IMR-90 (cell line): Measurements from ENCODE around the gene FIGLA. TPM values are rescaled to one million over a fixed set of nuclear protein-coding genes. Genes with fewer than 3 reads are reported as not detected.

ENCODE experiments used
- ATAC-seq: fragments of 200-7000 bp; cut with Tn5 transposase; 2 replicates; pipeline ENCODE4 v1.9.1; 2020; ENCODE audit warnings: low read depth, mild to moderate bottlenecking, moderate library complexity
- BruUV-seq: library from RNA; stranded (reverse); fragments of 400-500 nt; replicated peaks from 2 replicates; lab custom pipeline; 2021; lab: Mats Ljungman, UMichigan
- CTCF ChIA-PET: fragments of 300-600 bp; formaldehyde crosslinking; extraction: SDS; loops from one replicate; lab custom pipeline; 2021; ENCODE audit warnings: antibody characterized with exemption; lab: Yijun Ruan, JAX
- POLR2A ChIA-PET: fragments of 300-600 bp; sonication (Branson Sonifier 250); formaldehyde crosslinking; loops from one replicate; lab custom pipeline; 2022; ENCODE audit warnings: antibody characterized with exemption; ENCODE audit not compliant: unreplicated experiment; lab: Charles Lee
- DNase-seq: peaks from one replicate; pipeline ENCODE4 v3.0.0; 2013
- H2AFZ ChIP-seq: replicated peaks from 2 replicates; pipeline ENCODE3; 2013; ENCODE audit warnings: low read length, mild to moderate bottlenecking; ENCODE audit not compliant: poor library complexity
- H2AK5ac ChIP-seq: 2 replicates; pipeline ENCODE4 v1.6.1; 2013; ENCODE audit warnings: low read depth, low read length, inconsistent platforms
- H2AK9ac ChIP-seq: replicated peaks from 2 replicates; pipeline ENCODE3; 2013; ENCODE audit warnings: mild to moderate bottlenecking, low read depth, low read length, moderate library complexity; ENCODE audit not compliant: poor library complexity
- H2BK120ac ChIP-seq: 2 replicates; pipeline ENCODE4 v1.6.1; 2013; ENCODE audit warnings: low read depth, low read length, inconsistent platforms
- H2BK15ac ChIP-seq: 3 replicates; pipeline ENCODE4 v1.6.1; 2013; ENCODE audit warnings: low read depth, low read length, inconsistent platforms
- H2BK20ac ChIP-seq: 2 replicates; pipeline ENCODE4 v1.6.1; 2013; ENCODE audit warnings: low read depth, mild to moderate bottlenecking, inconsistent platforms, low read length, moderate library complexity
- H2BK5ac ChIP-seq: 2 replicates; pipeline ENCODE4 v1.6.1; 2013; ENCODE audit warnings: mild to moderate bottlenecking, low read depth, low read length, inconsistent platforms; ENCODE audit not compliant: poor library complexity, severe bottlenecking
- H3K14ac ChIP-seq: replicated peaks from 2 replicates; pipeline ENCODE4 v1.6.1; 2013; ENCODE audit warnings: low read depth, low read length, inconsistent platforms
- H3K18ac ChIP-seq: 2 replicates; pipeline ENCODE4 v1.6.1; 2013; ENCODE audit warnings: low read depth, low read length, control low read depth
- H3K23ac ChIP-seq: 2 replicates; pipeline ENCODE4 v1.6.1; 2013; ENCODE audit warnings: low read depth, low read length, inconsistent platforms
- H3K27ac ChIP-seq: 2 replicates; pipeline ENCODE4 v1.5.1; 2013; ENCODE audit warnings: mild to moderate bottlenecking, control low read depth, low read length; ENCODE audit not compliant: insufficient read depth
- H3K27me3 ChIP-seq: 2 replicates; pipeline ENCODE4 v1.6.1; 2013; ENCODE audit warnings: low read length; ENCODE audit not compliant: control insufficient read depth, insufficient read depth
- H3K36me3 ChIP-seq: 2 replicates; pipeline ENCODE4 v1.6.1; 2013; ENCODE audit warnings: low read length, mixed read lengths; ENCODE audit not compliant: control insufficient read depth, insufficient read depth
- H3K4ac ChIP-seq: 2 replicates; pipeline ENCODE4 v1.6.1; 2013; ENCODE audit warnings: low read depth, low read length, inconsistent platforms
- H3K4me1 ChIP-seq: 2 replicates; pipeline ENCODE4 v1.6.1; 2013; ENCODE audit warnings: low read length, mixed read lengths; ENCODE audit not compliant: control insufficient read depth, insufficient read depth
- H3K4me2 ChIP-seq: 2 replicates; pipeline ENCODE4 v1.6.1; 2013; ENCODE audit warnings: low read depth, mild to moderate bottlenecking, control low read depth, low read length, moderate library complexity
- H3K4me3 ChIP-seq: 2 replicates; pipeline ENCODE4 v1.5.1; 2013; ENCODE audit warnings: low read depth, mild to moderate bottlenecking, control low read depth, low read length, moderate library complexity; ENCODE audit not compliant: insufficient read depth
- H3K56ac ChIP-seq: 2 replicates; pipeline ENCODE4 v1.6.1; 2013; ENCODE audit warnings: low read length, inconsistent platforms; ENCODE audit not compliant: insufficient read depth; ENCODE audit errors: extremely low read depth
- H3K79me1 ChIP-seq, 2 experiments: 2 replicates each; pipeline ENCODE4 v1.6.1; 2013; ENCODE audit warnings: low read length in 2 of 2, inconsistent platforms in 1 of 2, low read depth in 1 of 2
- H3K9ac ChIP-seq: 2 replicates; pipeline ENCODE4 v1.6.1; 2013; ENCODE audit warnings: low read depth, low read length, control low read depth
- H3K9me1 ChIP-seq: 2 replicates; pipeline ENCODE4 v1.6.1; 2013; ENCODE audit warnings: low read length, inconsistent platforms; ENCODE audit not compliant: insufficient read depth
- H3K9me3 ChIP-seq: 2 replicates; pipeline ENCODE4 v1.6.1; 2013; ENCODE audit warnings: low read length; ENCODE audit not compliant: control insufficient read depth, insufficient read depth
- H4K20me1 ChIP-seq: 2 replicates; pipeline ENCODE4 v1.6.1; 2013; ENCODE audit warnings: low read length, inconsistent platforms; ENCODE audit not compliant: insufficient read depth
- H4K5ac ChIP-seq: 2 replicates; pipeline ENCODE4 v1.6.1; 2013; ENCODE audit warnings: mild to moderate bottlenecking, low read depth, low read length, control low read depth
- H4K8ac ChIP-seq, 2 experiments: 2 replicates each; pipeline ENCODE4 v1.6.1; 2013; ENCODE audit warnings: low read depth in 2 of 2, low read length in 2 of 2, control low read depth in 1 of 2, inconsistent platforms in 1 of 2
- H4K91ac ChIP-seq: 2 replicates; pipeline ENCODE4 v1.6.1; 2013; ENCODE audit warnings: low read depth, low read length, inconsistent platforms; ENCODE audit not compliant: insufficient read depth
- BHLHE40 ChIP-seq: fragments of 150-350 bp; IDR thresholded peaks from 2 replicates; pipeline ENCODE4 v1.6.1; 2016; ENCODE audit warnings: mild to moderate bottlenecking, low read depth, low read length
- CTCF ChIP-seq: conservative IDR thresholded peaks from 2 replicates; pipeline ENCODE4 v1.5.1; 2012; ENCODE audit warnings: mild to moderate bottlenecking, low read depth, low read length, improper control_type of control experiment
- FOS ChIP-seq: fragments of 150-350 bp; IDR thresholded peaks from 2 replicates; pipeline ENCODE4 v1.6.1; 2016; ENCODE audit warnings: low read depth, low read length
- MAZ ChIP-seq: IDR thresholded peaks from 2 replicates; pipeline ENCODE4 v1.6.1; 2012; ENCODE audit warnings: low read depth, mild to moderate bottlenecking, low read length, improper control_type of control experiment, moderate library complexity, borderline replicate concordance
- MXI1 ChIP-seq: IDR thresholded peaks from 2 replicates; pipeline ENCODE4 v1.6.1; 2012; ENCODE audit warnings: low read depth, mild to moderate bottlenecking, low read length, moderate library complexity, borderline replicate concordance
- POLR2A ChIP-seq: IDR thresholded peaks from 2 replicates; pipeline ENCODE4 v1.6.1; 2012; ENCODE audit warnings: mild to moderate bottlenecking, low read depth, low read length
- RAD21 ChIP-seq: IDR thresholded peaks from 2 replicates; pipeline ENCODE4 v1.6.1; 2012; ENCODE audit warnings: low read length, improper control_type of control experiment
- RCOR1 ChIP-seq: IDR thresholded peaks from 2 replicates; pipeline ENCODE4 v1.6.1; 2012; ENCODE audit warnings: mild to moderate bottlenecking, low read length, improper control_type of control experiment; ENCODE audit not compliant: insufficient replicate concordance
- RFX5 ChIP-seq: IDR thresholded peaks from 2 replicates; pipeline ENCODE4 v1.8.0; 2012; ENCODE audit warnings: low read depth, mild to moderate bottlenecking, low read length, moderate library complexity
- SMC3 ChIP-seq: fragments of 150-350 bp; IDR thresholded peaks from 2 replicates; pipeline ENCODE4 v1.6.1; 2016; ENCODE audit warnings: low read depth, mild to moderate bottlenecking, antibody characterized with exemption, low read length, moderate library complexity
- WGBS, 2 experiments: methylation state at CpG; one replicate each; pipeline versions ENCODE4 v1.1.5 to v1.1.7; 2013; ENCODE audit warnings: missing lambda C conversion rate in 2 of 2; ENCODE audit not compliant: insufficient read length in 1 of 2; ENCODE audit errors: extremely low coverage in 2 of 2; 5-methylcytosine and 5-hydroxymethylcytosine counted together
- dilution Hi-C: fragments of 300-500 bp; cut with HindIII; formaldehyde crosslinking; loops from one replicate; pipeline ENCODE4 v1.14.3; 2018; ENCODE audit warnings: low sequenced_read_pairs; ENCODE audit not compliant: unreplicated experiment
- in situ Hi-C: fragments of 300-500 bp; cut with MboI; formaldehyde crosslinking; loops from 3 replicates; pipeline ENCODE4 v1.14.3; 2019; ENCODE audit warnings: low sequenced_read_pairs, inconsistent platforms, mixed read lengths
- intact Hi-C: fragments of 100-400 bp; cut with micrococcal nuclease; formaldehyde crosslinking; loops from 2 replicates; pipeline ENCODE4 v1.10.0; 2022
- polyA plus RNA-seq, 3 experiments: library from polyadenylated mRNA; depleted of rRNA; stranded (reverse); fragments of >200 nt; gene quantifications; 2 replicates each; pipeline ENCODE4 v1.2.3, GENCODE V29; 2012; ENCODE audit warnings: low replicate concordance in 1 of 3
- total RNA-seq: library from RNA; depleted of rRNA; stranded (reverse); fragments of >200 nt; gene quantifications from 2 replicates; pipeline ENCODE4 v1.2.3, GENCODE V29; 2012
- TF ChIP-seq, protein P1 (sequence below): fragments of 150-350 bp; IDR thresholded peaks from 2 replicates; pipeline ENCODE4 v1.6.1; 2017; ENCODE audit warnings: mild to moderate bottlenecking, antibody characterized with exemption, low read length, low read depth
- TF ChIP-seq, protein P2 (sequence below): fragments of 150-350 bp; IDR thresholded peaks from 2 replicates; pipeline ENCODE4 v1.6.1; 2016; ENCODE audit warnings: low read depth, mild to moderate bottlenecking, low read length, moderate library complexity, borderline replicate concordance

Gene FIGLA
- total and polyA plus RNA-seq, 2 of the 4 experiments (the other 2 are of a cell fraction) = not detected

DNA sequence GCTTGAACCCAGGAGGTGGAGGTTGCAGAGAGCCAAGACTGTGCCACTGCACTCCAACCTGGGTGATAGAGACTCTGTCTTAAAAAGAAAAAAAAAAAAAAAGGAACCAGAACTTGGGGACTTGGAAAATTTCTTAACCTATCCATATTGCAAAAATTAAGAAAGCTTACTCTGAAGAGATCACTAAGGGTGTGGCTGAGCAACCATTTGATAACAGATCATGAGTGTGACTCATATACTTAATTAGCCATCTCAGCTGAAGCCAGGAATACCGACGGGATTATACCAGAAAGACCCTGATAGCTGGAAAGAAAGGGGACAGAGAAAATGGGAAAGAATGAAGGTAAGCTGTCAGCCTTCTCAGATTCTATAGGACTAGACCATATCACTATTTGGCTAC, 15.3 kb downstream of the FIGLA start:
- no peak overlapping the region for H2BK20ac ChIP-seq
- H2AK9ac ChIP-seq = no peak overlapping the region
- dilution Hi-C loops (no loop called here), in situ Hi-C loops (no loop called here), intact Hi-C loops (no loop called here)
- H2BK5ac ChIP-seq = no peak overlapping the region
- no peak overlapping the region for H2BK15ac ChIP-seq
- H3K36me3 ChIP-seq = no peaks in the 10 kb centered on the region
- no peaks in the 10 kb centered on the region for H3K9me1 ChIP-seq
- no peaks in the 10 kb centered on the region for H3K4me1 ChIP-seq
- no peak overlapping the region for H3K18ac ChIP-seq
- no peak overlapping the region for H3K9ac ChIP-seq
- H2BK120ac ChIP-seq = no peak overlapping the region
- no peaks in the 10 kb centered on the region for H4K20me1 ChIP-seq
- no peak overlapping the region for H2AK5ac ChIP-seq
- no peak overlapping the region for H3K4me2 ChIP-seq
- WGBS, 2 experiments = no CpG with 5 or more reads among the region's 2 CpGs
- TF ChIP-seq RAD21 = no peak
- TF ChIP-seq, protein P1, sequence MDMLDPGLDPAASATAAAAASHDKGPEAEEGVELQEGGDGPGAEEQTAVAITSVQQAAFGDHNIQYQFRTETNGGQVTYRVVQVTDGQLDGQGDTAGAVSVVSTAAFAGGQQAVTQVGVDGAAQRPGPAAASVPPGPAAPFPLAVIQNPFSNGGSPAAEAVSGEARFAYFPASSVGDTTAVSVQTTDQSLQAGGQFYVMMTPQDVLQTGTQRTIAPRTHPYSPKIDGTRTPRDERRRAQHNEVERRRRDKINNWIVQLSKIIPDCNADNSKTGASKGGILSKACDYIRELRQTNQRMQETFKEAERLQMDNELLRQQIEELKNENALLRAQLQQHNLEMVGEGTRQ = no peak
- TF ChIP-seq POLR2A = no peak
- TF ChIP-seq BHLHE40 = no peak
- TF ChIP-seq FOS = no peak
- TF ChIP-seq RFX5 = no peak
- TF ChIP-seq MAZ = no peak
- no peak for TF ChIP-seq SMC3
- no peak for TF ChIP-seq CTCF
- no peak for TF ChIP-seq RCOR1
- TF ChIP-seq MXI1 = no peak
- TF ChIP-seq, protein P2, sequence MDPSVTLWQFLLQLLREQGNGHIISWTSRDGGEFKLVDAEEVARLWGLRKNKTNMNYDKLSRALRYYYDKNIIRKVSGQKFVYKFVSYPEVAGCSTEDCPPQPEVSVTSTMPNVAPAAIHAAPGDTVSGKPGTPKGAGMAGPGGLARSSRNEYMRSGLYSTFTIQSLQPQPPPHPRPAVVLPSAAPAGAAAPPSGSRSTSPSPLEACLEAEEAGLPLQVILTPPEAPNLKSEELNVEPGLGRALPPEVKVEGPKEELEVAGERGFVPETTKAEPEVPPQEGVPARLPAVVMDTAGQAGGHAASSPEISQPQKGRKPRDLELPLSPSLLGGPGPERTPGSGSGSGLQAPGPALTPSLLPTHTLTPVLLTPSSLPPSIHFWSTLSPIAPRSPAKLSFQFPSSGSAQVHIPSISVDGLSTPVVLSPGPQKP = no peak
- CTCF ChIA-PET = interaction anchor here (0.6 kb wide), 1 partner anchor 89 kb away, joined by 5 read pairs; no protein-coding TSS in a partner anchor
- no peak overlapping the region for H3K14ac ChIP-seq
- no peak overlapping the region for H3K4me3 ChIP-seq
- no peak overlapping the region for H4K91ac ChIP-seq
- no TSS peak for BruUV-seq
- H4K5ac ChIP-seq = no peak overlapping the region
- ATAC-seq (no peak), DNase-seq (no peak)
- no peak overlapping the region for H3K4ac ChIP-seq
- POLR2A ChIA-PET = no interaction called here
- H3K9me3 ChIP-seq = no peaks in the 10 kb centered on the region
- H3K56ac ChIP-seq = no peak overlapping the region
- no peaks in the 10 kb centered on the region for H3K79me1 ChIP-seq
- no peak overlapping the region for H3K23ac ChIP-seq
- H4K8ac ChIP-seq = no peak overlapping the region
- peaks cover 7% of the 10 kb centered on the region for H3K27me3 ChIP-seq
- no peak overlapping the region for H3K27ac ChIP-seq
- H2AFZ ChIP-seq = no peak overlapping the region
